B cell (primary cell): ENCODE results near the gene ZNF3.

ENCODE experiments used
- EZH2 ChIP-seq: IDR thresholded peaks from 2 replicates; pipeline ENCODE4 v1.6.1; 2012; ENCODE audit warnings: borderline replicate concordance, low read depth, mild to moderate bottlenecking, moderate library complexity, low read length; ENCODE audit not compliant: insufficient read depth, poor library complexity, severe bottlenecking
- TF ChIP-seq, protein P1 (sequence below): fragments of 200-600 bp; IDR thresholded peaks from one replicate; pipeline ENCODE4 v1.8.0; 2022; ENCODE audit warnings: antibody characterized with exemption, mild to moderate bottlenecking

DNA sequence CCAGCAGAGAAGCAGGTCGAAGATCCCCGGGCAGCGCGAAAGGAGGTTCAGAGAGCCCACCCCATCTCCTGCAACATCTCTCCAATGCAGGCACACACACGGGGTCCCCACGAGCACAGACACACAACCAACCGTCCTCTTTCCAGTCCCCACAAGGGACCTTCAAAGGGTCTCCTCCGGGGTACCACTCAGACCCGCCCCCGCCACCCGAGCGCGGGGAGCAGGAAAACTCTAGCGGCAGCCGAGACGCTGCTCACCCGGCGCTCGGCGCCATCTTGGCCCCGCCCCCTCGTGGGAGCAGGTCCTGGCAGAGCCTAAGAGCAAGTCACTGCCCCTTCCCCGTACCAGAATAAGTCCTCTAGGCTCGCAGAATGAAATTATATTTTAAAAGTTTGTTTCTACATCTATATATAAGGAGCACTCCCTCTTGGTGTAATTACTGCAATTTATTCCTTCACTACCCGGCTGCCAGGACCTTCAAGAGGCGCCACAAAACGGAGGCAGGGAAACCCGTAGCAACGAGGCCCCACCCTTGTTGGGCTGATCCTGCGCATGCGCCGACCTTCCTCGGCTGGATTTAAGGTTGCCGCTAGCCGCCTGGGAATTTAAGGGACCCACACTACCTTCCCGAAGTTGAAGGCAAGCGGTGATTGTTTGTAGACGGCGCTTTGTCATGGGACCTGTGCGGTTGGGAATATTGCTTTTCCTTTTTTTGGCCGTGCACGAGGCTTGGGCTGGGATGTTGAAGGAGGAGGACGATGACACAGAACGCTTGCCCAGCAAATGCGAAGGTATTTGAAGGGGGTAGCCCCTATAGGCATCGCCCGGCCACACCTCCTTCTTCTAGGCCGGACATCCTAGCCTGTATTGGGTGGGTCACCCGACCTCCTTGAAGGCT lies 37.8 kb upstream of the ZNF3 start, which contains the start of the genes CNPY4 and TAF6:
- no peak for TF ChIP-seq EZH2
- TF ChIP-seq, protein P1, sequence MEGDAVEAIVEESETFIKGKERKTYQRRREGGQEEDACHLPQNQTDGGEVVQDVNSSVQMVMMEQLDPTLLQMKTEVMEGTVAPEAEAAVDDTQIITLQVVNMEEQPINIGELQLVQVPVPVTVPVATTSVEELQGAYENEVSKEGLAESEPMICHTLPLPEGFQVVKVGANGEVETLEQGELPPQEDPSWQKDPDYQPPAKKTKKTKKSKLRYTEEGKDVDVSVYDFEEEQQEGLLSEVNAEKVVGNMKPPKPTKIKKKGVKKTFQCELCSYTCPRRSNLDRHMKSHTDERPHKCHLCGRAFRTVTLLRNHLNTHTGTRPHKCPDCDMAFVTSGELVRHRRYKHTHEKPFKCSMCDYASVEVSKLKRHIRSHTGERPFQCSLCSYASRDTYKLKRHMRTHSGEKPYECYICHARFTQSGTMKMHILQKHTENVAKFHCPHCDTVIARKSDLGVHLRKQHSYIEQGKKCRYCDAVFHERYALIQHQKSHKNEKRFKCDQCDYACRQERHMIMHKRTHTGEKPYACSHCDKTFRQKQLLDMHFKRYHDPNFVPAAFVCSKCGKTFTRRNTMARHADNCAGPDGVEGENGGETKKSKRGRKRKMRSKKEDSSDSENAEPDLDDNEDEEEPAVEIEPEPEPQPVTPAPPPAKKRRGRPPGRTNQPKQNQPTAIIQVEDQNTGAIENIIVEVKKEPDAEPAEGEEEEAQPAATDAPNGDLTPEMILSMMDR: peak; percentile 14
